Left ventricle myocardium inferior (tissue), 1 donor: Measurements from ENCODE around the gene ULBP2. TPM values are rescaled to one million over a fixed set of nuclear protein-coding genes. Genes with fewer than 3 reads are reported as not detected.

Experiments
- DNase-seq: peaks from one replicate; pipeline ENCODE4 v3.0.0-alpha.2; 2020
- H3K27ac ChIP-seq: fragments of 200-600 bp; replicated peaks from 2 replicates; pipeline ENCODE4 v1.8.0; 2021
- H3K27me3 ChIP-seq: fragments of 200-600 bp; 2 replicates; pipeline ENCODE4 v1.8.0; 2021; ENCODE audit warnings: low read depth
- H3K36me3 ChIP-seq: fragments of 200-600 bp; 2 replicates; pipeline ENCODE4 v1.8.0; 2021
- H3K4me1 ChIP-seq: fragments of 200-600 bp; 2 replicates; pipeline ENCODE4 v1.8.0; 2021
- H3K4me3 ChIP-seq: fragments of 200-600 bp; 2 replicates; pipeline ENCODE4 v1.8.0; 2021; ENCODE audit warnings: mild to moderate bottlenecking, moderate library complexity
- H3K9me3 ChIP-seq: fragments of 200-600 bp; replicated peaks from 2 replicates; pipeline ENCODE4 v1.8.0; 2021
- intact Hi-C: fragments of 100-400 bp; cut with micrococcal nuclease; formaldehyde crosslinking; loops from one replicate; pipeline ENCODE4 v1.11.0; 2022
- total RNA-seq: library from RNA; stranded (reverse); fragmentation: NEBNext Ultra II Directional; extraction: Animal tissue kit (Norgen Biotek cat#: 25700); gene quantifications from one replicate; pipeline ENCODE4 v1.2.1, GENCODE V29; 2021
- TF ChIP-seq, protein P1 (sequence below): fragments of 200-600 bp; IDR thresholded peaks from 2 replicates; pipeline ENCODE4 v1.8.0; 2021; ENCODE audit warnings: antibody characterized with exemption, mild to moderate bottlenecking, borderline replicate concordance
- donor health status: DM: no; HTN: yes; CAD: no; lungs with severe emphysema.

The ULBP2 gene
- total RNA-seq, 1 donor from 2014 or later = 0.93 TPM

DNA sequence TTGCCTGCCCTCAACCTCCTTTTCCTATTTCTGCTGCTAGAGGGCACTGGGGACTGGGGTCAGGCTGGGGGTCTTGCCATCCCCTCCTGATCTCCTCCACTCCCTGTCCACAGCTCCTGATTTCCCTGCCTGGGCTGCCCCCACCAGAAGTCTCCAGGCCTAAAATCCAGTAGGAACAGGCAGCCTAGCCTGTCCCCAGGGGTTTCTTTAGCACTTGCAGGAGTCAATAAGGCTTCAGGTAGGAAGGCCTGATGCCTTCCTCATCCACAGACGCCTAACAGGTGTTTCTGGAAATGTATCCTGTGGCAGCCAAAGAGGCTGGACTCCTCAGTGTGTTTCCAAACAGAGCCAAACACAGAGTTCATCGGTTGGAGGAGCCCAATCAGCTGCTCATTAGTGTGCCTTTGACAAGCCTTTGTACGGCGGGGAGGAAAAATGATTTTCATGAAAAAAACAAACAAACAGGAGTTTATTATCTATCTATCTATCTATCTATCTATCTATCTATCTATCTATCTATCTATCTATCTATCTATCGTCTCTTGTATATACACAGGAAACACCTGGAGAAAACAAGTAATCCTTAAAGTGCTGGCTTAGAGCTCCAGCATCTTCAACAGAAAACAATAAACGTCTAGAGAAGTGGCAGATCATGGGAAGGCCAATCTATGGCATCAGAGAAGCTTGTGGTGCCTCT lies 40.2 kb upstream of the ULBP2 start:
- peaks cover 26% of the 10 kb centered on the region for H3K4me1 ChIP-seq
- DNase-seq = no peak
- intact Hi-C loops = no loop called here

DNA sequence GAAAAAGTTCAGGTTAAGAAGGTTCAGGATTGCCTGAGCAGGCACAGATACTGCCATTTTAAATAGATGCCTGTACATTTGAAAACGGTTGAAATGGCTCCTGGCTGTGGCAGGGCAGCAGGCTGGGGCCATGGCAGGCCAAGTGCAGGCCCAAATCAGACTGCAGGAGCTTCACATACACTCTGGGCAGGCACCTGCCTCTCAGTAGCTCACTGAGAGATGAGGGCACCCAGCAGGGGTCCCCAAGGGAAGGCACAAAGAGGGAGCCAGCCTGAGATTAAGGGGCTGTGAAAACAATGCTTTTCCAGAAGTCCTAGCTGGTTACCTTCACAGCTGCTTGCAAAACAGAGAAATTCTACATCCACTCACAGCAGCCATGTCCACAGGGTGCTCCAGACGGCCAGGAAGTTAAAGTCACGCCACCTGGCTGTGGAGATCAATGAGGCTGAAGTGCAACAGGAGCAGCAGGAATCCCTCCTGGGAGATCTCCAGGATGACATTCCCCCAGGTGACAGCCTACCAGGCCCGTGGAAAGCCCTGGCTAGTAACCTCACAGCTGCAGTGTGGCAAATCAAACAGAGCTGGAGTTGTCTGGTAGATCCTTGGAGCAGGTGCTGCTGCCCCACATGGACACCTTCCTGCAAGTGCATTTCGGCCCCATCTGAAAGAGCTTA lies 37.7 kb upstream of the ULBP2 start:
- Histone ChIP-seq H3K27me3 (no peaks in the 10 kb centered on the region), H3K4me1 (peaks cover 13% of the 10 kb centered on the region), H3K27ac (no peak overlapping the region), H3K36me3 (no peaks in the 10 kb centered on the region), H3K9me3 (peaks cover 12% of the 10 kb centered on the region), H3K4me3 (no peak overlapping the region)
- intact Hi-C loops = no loop called here
- TF ChIP-seq, protein P1, sequence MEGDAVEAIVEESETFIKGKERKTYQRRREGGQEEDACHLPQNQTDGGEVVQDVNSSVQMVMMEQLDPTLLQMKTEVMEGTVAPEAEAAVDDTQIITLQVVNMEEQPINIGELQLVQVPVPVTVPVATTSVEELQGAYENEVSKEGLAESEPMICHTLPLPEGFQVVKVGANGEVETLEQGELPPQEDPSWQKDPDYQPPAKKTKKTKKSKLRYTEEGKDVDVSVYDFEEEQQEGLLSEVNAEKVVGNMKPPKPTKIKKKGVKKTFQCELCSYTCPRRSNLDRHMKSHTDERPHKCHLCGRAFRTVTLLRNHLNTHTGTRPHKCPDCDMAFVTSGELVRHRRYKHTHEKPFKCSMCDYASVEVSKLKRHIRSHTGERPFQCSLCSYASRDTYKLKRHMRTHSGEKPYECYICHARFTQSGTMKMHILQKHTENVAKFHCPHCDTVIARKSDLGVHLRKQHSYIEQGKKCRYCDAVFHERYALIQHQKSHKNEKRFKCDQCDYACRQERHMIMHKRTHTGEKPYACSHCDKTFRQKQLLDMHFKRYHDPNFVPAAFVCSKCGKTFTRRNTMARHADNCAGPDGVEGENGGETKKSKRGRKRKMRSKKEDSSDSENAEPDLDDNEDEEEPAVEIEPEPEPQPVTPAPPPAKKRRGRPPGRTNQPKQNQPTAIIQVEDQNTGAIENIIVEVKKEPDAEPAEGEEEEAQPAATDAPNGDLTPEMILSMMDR = no peak
- no peak for DNase-seq

More for the DNA sequence above, 40.2 kb upstream of the ULBP2 start:
- no peak overlapping the region for H3K27ac ChIP-seq
- H3K27me3 ChIP-seq = no peaks in the 10 kb centered on the region
- H3K36me3 ChIP-seq = no peaks in the 10 kb centered on the region
- H3K4me3 ChIP-seq = no peak overlapping the region
- TF ChIP-seq, protein P1 = no peak
- H3K9me3 ChIP-seq = no peaks in the 10 kb centered on the region

DNA sequence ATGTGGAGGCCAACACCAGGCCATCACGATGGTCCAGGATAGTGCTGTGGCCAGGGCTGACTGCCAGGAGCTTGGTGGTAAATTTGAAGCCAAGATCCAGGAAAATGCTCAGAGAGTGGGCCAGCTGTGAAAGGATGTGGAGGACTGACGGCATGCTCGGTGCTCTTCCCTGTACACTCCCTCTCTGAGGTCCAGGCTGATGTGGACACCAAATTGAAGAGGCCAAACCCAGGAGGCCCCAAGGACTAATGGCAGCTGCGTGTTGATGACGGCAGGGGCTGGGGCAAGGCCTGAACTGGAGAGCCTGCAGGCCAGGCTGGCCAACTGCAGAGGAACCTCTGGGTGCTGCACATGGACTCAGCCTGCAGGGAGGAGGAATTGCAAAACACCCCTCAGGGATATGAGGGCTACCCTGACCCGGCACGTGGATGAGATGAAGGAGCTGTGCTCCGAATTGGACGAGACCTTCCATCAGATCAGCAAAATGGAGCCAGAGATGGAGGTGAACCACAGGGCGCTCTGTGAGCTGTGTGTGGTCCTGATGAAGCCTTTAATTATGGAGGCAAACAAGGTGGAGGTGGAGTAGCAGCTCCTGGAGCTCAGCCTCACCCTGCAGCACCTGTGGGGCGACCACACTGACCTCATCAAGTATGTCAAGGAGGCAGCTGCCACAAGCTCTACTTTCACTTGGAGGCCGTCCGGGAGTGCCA lies 37.0 kb upstream of the ULBP2 start:
- Histone ChIP-seq H3K9me3 (peaks cover 12% of the 10 kb centered on the region), H3K4me3 (no peak overlapping the region), H3K27ac (no peak overlapping the region), H3K36me3 (no peaks in the 10 kb centered on the region), H3K4me1 (peaks cover 13% of the 10 kb centered on the region), H3K27me3 (no peaks in the 10 kb centered on the region)
- no peak for DNase-seq
- intact Hi-C loops = no loop called here
- TF ChIP-seq, protein P1 = no peak

DNA sequence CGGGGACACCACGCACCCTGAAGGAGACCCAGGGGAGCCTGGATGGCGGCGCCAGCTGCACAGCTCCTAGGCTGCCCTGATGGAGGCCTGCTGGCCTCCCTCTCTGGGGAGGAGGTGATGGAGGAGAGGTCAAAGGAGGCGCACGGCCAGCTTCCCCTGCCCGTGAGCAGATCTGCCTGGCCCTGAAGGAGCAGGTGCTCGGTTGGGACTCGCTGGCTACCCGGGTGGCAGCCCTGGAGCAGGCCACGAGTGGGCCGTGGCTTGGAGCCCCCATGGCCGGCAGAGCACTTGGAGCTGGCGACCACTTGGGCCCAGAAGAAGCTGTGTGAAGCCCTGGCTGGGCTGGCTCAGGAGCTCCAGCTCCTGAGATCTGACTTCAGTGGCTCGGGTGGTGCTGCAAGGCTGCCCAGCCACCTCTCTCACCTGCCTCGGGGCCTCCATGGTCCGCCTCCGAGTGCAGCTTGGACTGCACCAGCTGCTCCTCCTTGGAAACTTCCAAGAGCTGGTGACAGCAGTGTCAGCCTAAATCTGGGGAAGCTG lies 36.4 kb upstream of the ULBP2 start:
- no peak for DNase-seq

DNA sequence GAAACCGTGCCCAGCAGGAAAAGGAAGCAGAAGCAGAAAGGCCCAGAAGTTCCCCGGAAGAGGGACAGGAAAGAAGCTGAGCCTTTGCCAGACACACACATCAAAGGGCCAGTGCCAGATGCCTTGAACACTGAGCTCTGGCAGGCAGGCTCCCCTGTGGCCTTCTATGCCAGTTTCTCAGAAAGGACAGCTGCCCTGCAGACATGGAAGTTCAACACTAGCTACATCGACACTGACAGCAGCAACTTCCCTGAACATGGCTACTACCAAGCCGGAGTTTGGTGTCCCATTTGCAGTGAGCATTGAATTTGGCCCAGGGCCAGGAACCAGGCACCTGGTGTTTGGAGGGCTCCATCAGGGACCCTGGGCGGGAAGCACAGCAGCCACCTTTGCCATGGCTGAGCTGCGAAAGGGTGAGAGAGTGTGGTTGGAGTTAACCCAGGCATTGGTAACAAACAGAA lies 35.9 kb upstream of the ULBP2 start:
- peaks cover 12% of the 10 kb centered on the region for H3K9me3 ChIP-seq
- peaks cover 13% of the 10 kb centered on the region for H3K4me1 ChIP-seq
- TF ChIP-seq, protein P1 = no peak
- H3K36me3 ChIP-seq = no peaks in the 10 kb centered on the region
- H3K27ac ChIP-seq = no peak overlapping the region
- DNase-seq = no peak
- H3K4me3 ChIP-seq = no peak overlapping the region
- intact Hi-C loops = no loop called here
- no peaks in the 10 kb centered on the region for H3K27me3 ChIP-seq

More for the DNA sequence above, 36.4 kb upstream of the ULBP2 start:
- peaks cover 12% of the 10 kb centered on the region for H3K9me3 ChIP-seq
- H3K4me1 ChIP-seq = peaks cover 13% of the 10 kb centered on the region
- no peak overlapping the region for H3K27ac ChIP-seq
- no peaks in the 10 kb centered on the region for H3K27me3 ChIP-seq
- intact Hi-C loops = no loop called here
- no peaks in the 10 kb centered on the region for H3K36me3 ChIP-seq
- H3K4me3 ChIP-seq = no peak overlapping the region
- TF ChIP-seq, protein P1 = no peak
